Neural cell (in vitro differentiated cells): ENCODE data around the gene RAF1. TPM values are rescaled to one million over a fixed set of nuclear protein-coding genes. Genes with fewer than 3 reads are reported as not detected.

Experiments
- H2AFZ ChIP-seq: fragments of 200-600, 300-800 bp; sonication (generic), shearing (Covaris generic); 2 replicates; pipeline ENCODE4 v1.6.0; 2014; ENCODE audit warnings: low read depth, mild to moderate bottlenecking, antibody characterized with exemption, low read length, moderate library complexity
- H3F3A ChIP-seq: fragments of 200-600 bp; shearing (Covaris generic); 2 replicates; pipeline ENCODE4 v1.6.1; 2016; ENCODE audit warnings: mild to moderate bottlenecking, moderate library complexity, mixed read lengths, antibody characterized with exemption, low read length; ENCODE audit not compliant: insufficient read depth, poor library complexity, severe bottlenecking
- H3K27ac ChIP-seq: fragments of 200-600, 300-800 bp; sonication (generic), shearing (Covaris generic); 2 replicates; pipeline ENCODE4 v1.5.1; 2014; ENCODE audit warnings: mild to moderate bottlenecking, low read length, moderate library complexity
- H3K27me3 ChIP-seq: fragments of 300-800, 200-600 bp; sonication (generic), shearing (Covaris generic); 2 replicates; pipeline ENCODE4 v1.6.0; 2014; ENCODE audit warnings: mild to moderate bottlenecking, low read depth, low read length, moderate library complexity; ENCODE audit not compliant: insufficient read depth
- H3K36me3 ChIP-seq: fragments of 300-800, 200-600 bp; sonication (generic), shearing (Covaris generic); 2 replicates; pipeline ENCODE4 v1.5.1; 2014; ENCODE audit warnings: mild to moderate bottlenecking, antibody characterized with exemption, low read length, moderate library complexity; ENCODE audit not compliant: insufficient read depth
- H3K4me2 ChIP-seq: fragments of 300-800, 200-600 bp; sonication (generic), shearing (Covaris generic); 2 replicates; pipeline ENCODE4 v1.6.0; 2014; ENCODE audit warnings: mild to moderate bottlenecking, low read length
- H3K4me3 ChIP-seq: fragments of 300-800, 200-600 bp; sonication (generic), shearing (Covaris generic); 2 replicates; pipeline ENCODE4 v1.5.1; 2014; ENCODE audit warnings: mild to moderate bottlenecking, low read length, moderate library complexity
- H3K79me2 ChIP-seq: fragments of 200-600 bp; shearing (Covaris generic); replicated peaks from 2 replicates; pipeline ENCODE4 v1.6.0; 2014; ENCODE audit warnings: mild to moderate bottlenecking, low read length, moderate library complexity; ENCODE audit not compliant: insufficient read depth
- H3K9ac ChIP-seq: fragments of 300-800, 200-600 bp; sonication (generic), shearing (Covaris generic); 2 replicates; pipeline ENCODE4 v1.6.1; 2016; ENCODE audit warnings: mild to moderate bottlenecking, low read length, mixed read lengths
- H3K9me2 ChIP-seq: fragments of 200-600 bp; shearing (Covaris generic); 2 replicates; pipeline ENCODE4 v1.6.1; 2016; ENCODE audit warnings: mild to moderate bottlenecking, low read length, mixed read lengths; ENCODE audit not compliant: insufficient read depth
- H3K9me3 ChIP-seq: fragments of 200-600, 300-800 bp; sonication (generic), shearing (Covaris generic); 2 replicates; pipeline ENCODE4 v1.6.1; 2016; ENCODE audit warnings: mild to moderate bottlenecking, mixed run types, low read length, moderate library complexity, mixed read lengths
- H4K20me1 ChIP-seq: fragments of 200-600 bp; shearing (Covaris generic); 2 replicates; pipeline ENCODE4 v1.6.1; 2016; ENCODE audit warnings: mild to moderate bottlenecking, mixed run types; ENCODE audit not compliant: insufficient read depth
- EP300 ChIP-seq: fragments of 450-650 bp; conservative IDR thresholded peaks from 2 replicates; pipeline ENCODE4 v1.6.1; 2014; ENCODE audit warnings: antibody characterized with exemption, mild to moderate bottlenecking, moderate library complexity; ENCODE audit not compliant: poor library complexity, severe bottlenecking
- EZH2 ChIP-seq: fragments of 200-600, 300-800 bp; shearing (Covaris generic), sonication (generic); IDR thresholded peaks from 2 replicates; pipeline ENCODE4 v1.6.1; 2014; ENCODE audit warnings: antibody characterized with exemption, low read length, borderline replicate concordance, mild to moderate bottlenecking; ENCODE audit not compliant: insufficient read depth, poor library complexity, severe bottlenecking
- MXI1 ChIP-seq: fragments of 450-650 bp; conservative IDR thresholded peaks from 2 replicates; pipeline ENCODE4 v1.6.1; 2014; ENCODE audit warnings: antibody characterized with exemption, mild to moderate bottlenecking; ENCODE audit not compliant: poor library complexity, severe bottlenecking
- POLR2AphosphoS5 ChIP-seq: IDR thresholded peaks from 2 replicates; pipeline ENCODE4 v1.6.1; 2012
- RAD21 ChIP-seq: fragments of 450-650 bp; conservative IDR thresholded peaks from 2 replicates; pipeline ENCODE4 v1.6.1; 2014; ENCODE audit warnings: antibody characterized with exemption, mild to moderate bottlenecking, moderate library complexity
- SMC3 ChIP-seq: fragments of 450-650 bp; conservative IDR thresholded peaks from 2 replicates; pipeline ENCODE4 v1.6.1; 2014; ENCODE audit warnings: antibody characterized with exemption, mild to moderate bottlenecking, moderate library complexity; ENCODE audit not compliant: poor library complexity
- TAF1 ChIP-seq: IDR thresholded peaks from 2 replicates; pipeline ENCODE4 v1.6.1; 2012; ENCODE audit warnings: low read depth
- polyA plus RNA-seq: library from polyadenylated mRNA; depleted of rRNA; stranded (reverse); fragments of >200 nt; gene quantifications from 2 replicates; pipeline ENCODE4 v1.2.3, GENCODE V29; 2014
- TF ChIP-seq, protein P1 (sequence below): IDR thresholded peaks from 2 replicates; pipeline ENCODE4 v1.6.1; 2012; ENCODE audit warnings: borderline replicate concordance
- TF ChIP-seq, protein P2 (sequence below): fragments of 450-650 bp; IDR thresholded peaks from 2 replicates; pipeline ENCODE4 v1.5.1; 2014; ENCODE audit warnings: antibody characterized with exemption, mild to moderate bottlenecking, moderate library complexity; ENCODE audit not compliant: poor library complexity, severe bottlenecking

The RAF1 gene
- polyA plus RNA-seq, 1 donor from 2014 or later = 215 TPM

DNA sequence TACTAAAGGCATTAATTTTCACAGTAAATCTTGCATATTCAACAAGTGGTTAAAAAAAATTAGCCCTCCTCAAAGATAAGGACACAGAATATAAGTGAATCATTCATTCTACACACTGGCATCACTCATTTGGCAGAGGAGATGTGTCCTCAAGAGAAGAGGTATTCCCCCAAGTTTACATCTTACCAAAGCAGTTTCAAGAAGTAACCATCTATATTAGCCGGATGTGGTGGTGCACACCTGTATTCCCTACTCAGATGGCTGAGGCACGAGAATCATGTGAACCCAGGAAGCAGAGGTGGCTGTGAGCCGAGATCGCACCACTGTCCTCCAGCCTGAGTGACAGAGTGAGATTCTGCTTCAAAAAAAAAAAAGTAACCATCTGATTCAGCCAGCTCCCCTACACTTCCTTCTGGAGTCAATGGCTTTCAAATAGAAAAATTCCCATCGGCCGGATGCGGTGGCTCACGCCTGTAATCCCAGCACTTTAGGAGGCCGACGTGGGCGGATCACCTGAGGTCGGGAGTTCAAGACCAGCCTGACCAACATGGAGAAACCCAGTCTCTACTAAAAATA lies 15.4 kb downstream of the RAF1 start:
- no peaks in the 10 kb centered on the region for H3K9me3 ChIP-seq
- no peak for TF ChIP-seq SMC3
- TF ChIP-seq, protein P1, sequence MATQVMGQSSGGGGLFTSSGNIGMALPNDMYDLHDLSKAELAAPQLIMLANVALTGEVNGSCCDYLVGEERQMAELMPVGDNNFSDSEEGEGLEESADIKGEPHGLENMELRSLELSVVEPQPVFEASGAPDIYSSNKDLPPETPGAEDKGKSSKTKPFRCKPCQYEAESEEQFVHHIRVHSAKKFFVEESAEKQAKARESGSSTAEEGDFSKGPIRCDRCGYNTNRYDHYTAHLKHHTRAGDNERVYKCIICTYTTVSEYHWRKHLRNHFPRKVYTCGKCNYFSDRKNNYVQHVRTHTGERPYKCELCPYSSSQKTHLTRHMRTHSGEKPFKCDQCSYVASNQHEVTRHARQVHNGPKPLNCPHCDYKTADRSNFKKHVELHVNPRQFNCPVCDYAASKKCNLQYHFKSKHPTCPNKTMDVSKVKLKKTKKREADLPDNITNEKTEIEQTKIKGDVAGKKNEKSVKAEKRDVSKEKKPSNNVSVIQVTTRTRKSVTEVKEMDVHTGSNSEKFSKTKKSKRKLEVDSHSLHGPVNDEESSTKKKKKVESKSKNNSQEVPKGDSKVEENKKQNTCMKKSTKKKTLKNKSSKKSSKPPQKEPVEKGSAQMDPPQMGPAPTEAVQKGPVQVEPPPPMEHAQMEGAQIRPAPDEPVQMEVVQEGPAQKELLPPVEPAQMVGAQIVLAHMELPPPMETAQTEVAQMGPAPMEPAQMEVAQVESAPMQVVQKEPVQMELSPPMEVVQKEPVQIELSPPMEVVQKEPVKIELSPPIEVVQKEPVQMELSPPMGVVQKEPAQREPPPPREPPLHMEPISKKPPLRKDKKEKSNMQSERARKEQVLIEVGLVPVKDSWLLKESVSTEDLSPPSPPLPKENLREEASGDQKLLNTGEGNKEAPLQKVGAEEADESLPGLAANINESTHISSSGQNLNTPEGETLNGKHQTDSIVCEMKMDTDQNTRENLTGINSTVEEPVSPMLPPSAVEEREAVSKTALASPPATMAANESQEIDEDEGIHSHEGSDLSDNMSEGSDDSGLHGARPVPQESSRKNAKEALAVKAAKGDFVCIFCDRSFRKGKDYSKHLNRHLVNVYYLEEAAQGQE = no peak
- TF ChIP-seq, protein P2, sequence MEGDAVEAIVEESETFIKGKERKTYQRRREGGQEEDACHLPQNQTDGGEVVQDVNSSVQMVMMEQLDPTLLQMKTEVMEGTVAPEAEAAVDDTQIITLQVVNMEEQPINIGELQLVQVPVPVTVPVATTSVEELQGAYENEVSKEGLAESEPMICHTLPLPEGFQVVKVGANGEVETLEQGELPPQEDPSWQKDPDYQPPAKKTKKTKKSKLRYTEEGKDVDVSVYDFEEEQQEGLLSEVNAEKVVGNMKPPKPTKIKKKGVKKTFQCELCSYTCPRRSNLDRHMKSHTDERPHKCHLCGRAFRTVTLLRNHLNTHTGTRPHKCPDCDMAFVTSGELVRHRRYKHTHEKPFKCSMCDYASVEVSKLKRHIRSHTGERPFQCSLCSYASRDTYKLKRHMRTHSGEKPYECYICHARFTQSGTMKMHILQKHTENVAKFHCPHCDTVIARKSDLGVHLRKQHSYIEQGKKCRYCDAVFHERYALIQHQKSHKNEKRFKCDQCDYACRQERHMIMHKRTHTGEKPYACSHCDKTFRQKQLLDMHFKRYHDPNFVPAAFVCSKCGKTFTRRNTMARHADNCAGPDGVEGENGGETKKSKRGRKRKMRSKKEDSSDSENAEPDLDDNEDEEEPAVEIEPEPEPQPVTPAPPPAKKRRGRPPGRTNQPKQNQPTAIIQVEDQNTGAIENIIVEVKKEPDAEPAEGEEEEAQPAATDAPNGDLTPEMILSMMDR = no peak
- TF ChIP-seq POLR2AphosphoS5 = no peak
- no peak for TF ChIP-seq EP300
- TF ChIP-seq EZH2 = no peak
- no peaks in the 10 kb centered on the region for H3K9me2 ChIP-seq
- no peak overlapping the region for H3K4me3 ChIP-seq
- no peak overlapping the region for H2AFZ ChIP-seq
- H3K27me3 ChIP-seq = no peaks in the 10 kb centered on the region
- H3F3A ChIP-seq = no peaks in the 10 kb centered on the region
- no peak overlapping the region for H3K27ac ChIP-seq
- H3K9ac ChIP-seq = no peak overlapping the region
- peaks cover 14% of the 10 kb centered on the region for H4K20me1 ChIP-seq
- no peaks in the 10 kb centered on the region for H3K36me3 ChIP-seq
- peaks cover 90% of the 10 kb centered on the region for H3K79me2 ChIP-seq
- no peak overlapping the region for H3K4me2 ChIP-seq

DNA sequence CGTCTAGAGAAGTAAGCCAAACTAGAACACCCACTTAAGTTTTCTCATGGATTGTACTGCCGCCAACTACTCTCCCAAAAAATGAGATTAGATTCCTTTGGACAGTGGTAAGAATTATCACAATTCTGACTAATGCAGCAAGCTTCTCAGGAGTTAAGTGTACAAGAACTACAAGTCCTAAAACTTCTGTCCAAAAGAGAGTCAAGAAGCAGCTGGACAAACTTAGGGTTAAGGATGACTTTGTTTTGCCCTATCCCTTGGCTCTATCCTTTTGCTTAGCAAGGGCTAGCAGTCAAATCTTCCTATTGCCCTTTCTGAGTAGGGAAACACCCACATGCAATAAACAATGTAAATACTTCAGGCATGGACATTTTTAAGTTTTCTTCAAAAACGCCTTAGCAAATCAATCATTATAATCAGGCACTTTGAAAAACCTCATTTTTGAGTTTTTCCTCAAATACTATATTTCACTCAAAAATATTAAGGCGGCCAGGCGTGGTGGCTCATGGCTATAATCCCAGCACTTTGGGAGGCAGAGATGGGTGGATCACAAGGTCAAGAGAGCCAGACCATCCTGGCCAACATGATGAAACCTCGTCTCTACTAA lies 19.5 kb downstream of the RAF1 start:
- Histone ChIP-seq H3K4me3 (no peak overlapping the region), H3K79me2 (peaks cover 69% of the 10 kb centered on the region), H3F3A (no peaks in the 10 kb centered on the region), H3K36me3 (no peaks in the 10 kb centered on the region), H3K9me3 (no peaks in the 10 kb centered on the region), H3K27me3 (no peaks in the 10 kb centered on the region), H3K27ac (no peak overlapping the region), H3K4me2 (no peak overlapping the region), H3K9ac (no peak overlapping the region), H4K20me1 (peaks cover 6% of the 10 kb centered on the region), H2AFZ (no peak overlapping the region), H3K9me2 (no peaks in the 10 kb centered on the region)
- TF ChIP-seq, protein P2 = no peak
- TF ChIP-seq EZH2 = no peak
- TF ChIP-seq EP300 = no peak
- TF ChIP-seq RAD21 = no peak
- TF ChIP-seq, protein P1 = no peak
- no peak for TF ChIP-seq SMC3
- TF ChIP-seq MXI1 = no peak
- no peak for TF ChIP-seq TAF1
- TF ChIP-seq POLR2AphosphoS5 = no peak
